ENCODE results near the gene FAM83E. TPM values are rescaled to one million over a fixed set of nuclear protein-coding genes. Genes with fewer than 3 reads are reported as not detected.
"Not testable (repeated sequence)": the region's sequence is repeated elsewhere in the genome, so short reads cannot be mapped to it uniquely, and the experiment has no call there.

Gene FAM83E
- total RNA-seq, 6 experiments from 2014 or later, result 0.22 to 0.37 TPM; not detected in 4

- Histone ChIP-seq H3K27me3 (no peaks in the 10 kb centered on the region), H3K4me1 (no peaks in the 10 kb centered on the region), H3K9me3 (no peaks in the 10 kb centered on the region), H3K27ac (no peak overlapping the region), H3K36me3 (no peaks in the 10 kb centered on the region), H3K4me3 (no peak overlapping the region)
- TF ChIP-seq CTCF (IDR thresholded peaks at IDR 0.05), result no peak
- no peak for TF ChIP-seq POLR2A (IDR thresholded peaks at IDR 0.05)
- intact Hi-C loops (cut with DNase I), result no loop called here
- WGBS (ENCODE audit: insufficient coverage, low coverage, low lambda C conversion rate, missing lambda C conversion rate), result 28% methylated on average over 15 of the region's 35 CpGs
- DNase-seq, result peak; percentile 75 to 85 (median 78)
- ATAC-seq, result peak; percentile 76 to 90 (median 83)
Observed at GRCh38 chr19:48660852-48661710, 46.2 kb upstream of the FAM83E start.

GRCh38 chr19:48659768-48660167, 44.9 kb upstream of the FAM83E start:
- H3K4me3 ChIP-seq, result no peak overlapping the region
- TF ChIP-seq CTCF (IDR thresholded peaks at IDR 0.05) (no peak), POLR2A (IDR thresholded peaks at IDR 0.05) (no peak)
- no peaks in the 10 kb centered on the region for H3K36me3 ChIP-seq
- no peak for ATAC-seq
- H3K4me1 ChIP-seq, result no peaks in the 10 kb centered on the region
- intact Hi-C loops (cut with DNase I), result no loop called here
- no peaks in the 10 kb centered on the region for H3K9me3 ChIP-seq
- H3K27me3 ChIP-seq, result no peaks in the 10 kb centered on the region
- DNase-seq, result no peak
- 30% methylated on average over 2 of the region's 5 CpGs for WGBS (ENCODE audit: insufficient coverage, low coverage, low lambda C conversion rate, missing lambda C conversion rate)
- no peak overlapping the region for H3K27ac ChIP-seq

GRCh38 chr19:48658483-48658882, 43.6 kb upstream of the FAM83E start:
- ATAC-seq (no peak), DNase-seq (no peak)
- Histone ChIP-seq H3K4me3 (no peak overlapping the region), H3K27ac (no peak overlapping the region), H3K36me3 (no peaks in the 10 kb centered on the region), H3K27me3 (no peaks in the 10 kb centered on the region), H3K9me3 (no peaks in the 10 kb centered on the region), H3K4me1 (no peaks in the 10 kb centered on the region)
- WGBS (ENCODE audit: insufficient coverage, low coverage, low lambda C conversion rate, missing lambda C conversion rate), result 78% methylated on average over 6 of the region's 6 CpGs
- TF ChIP-seq POLR2A (IDR thresholded peaks at IDR 0.05) (no peak), CTCF (IDR thresholded peaks at IDR 0.05) (no peak)
- intact Hi-C loops (cut with DNase I), result no loop called here

- H3K27ac ChIP-seq; intact Hi-C loops (cut with DNase I): not testable (repeated sequence)
Observed at GRCh38 chr19:48657828-48658227, 43.0 kb upstream of the FAM83E start.

GRCh38 chr19:48656840-48657474, 42.1 kb upstream of the FAM83E start:
- no peak overlapping the region for H3K4me3 ChIP-seq
- DNase-seq (no peak), ATAC-seq (no peak)
- H3K27ac ChIP-seq, result no peak overlapping the region
- H3K9me3 ChIP-seq, result no peaks in the 10 kb centered on the region
- no peaks in the 10 kb centered on the region for H3K36me3 ChIP-seq
- H3K27me3 ChIP-seq, result no peaks in the 10 kb centered on the region
- 43% methylated on average over 15 of the region's 16 CpGs for WGBS (ENCODE audit: insufficient coverage, low coverage, low lambda C conversion rate, missing lambda C conversion rate)
- intact Hi-C loops (cut with DNase I), result no loop called here
- no peaks in the 10 kb centered on the region for H3K4me1 ChIP-seq
- no peak for TF ChIP-seq CTCF (IDR thresholded peaks at IDR 0.05)
- TF ChIP-seq POLR2A (IDR thresholded peaks at IDR 0.05), result no peak

More at GRCh38 chr19:48657828-48658227, 43.0 kb upstream of the FAM83E start:
- not testable (repeated sequence) for H3K4me1 ChIP-seq, H3K36me3 ChIP-seq, H3K9me3 ChIP-seq, H3K4me3 ChIP-seq, ATAC-seq, DNase-seq, H3K27me3 ChIP-seq
- WGBS (ENCODE audit: insufficient coverage, low coverage, low lambda C conversion rate, missing lambda C conversion rate), result 85% methylated on average over 4 of the region's 5 CpGs

All from right lobe of liver (tissue), 6 donors.